ENCODE measurements around the gene TNFRSF8. TPM values are rescaled to one million over a fixed set of nuclear protein-coding genes. Genes with fewer than 3 reads are reported as not detected.

The TNFRSF8 gene
- total RNA-seq, 1 experiment from 2014 or later: 20.8 TPM

GRCh38 chr1:12055259-12055658, 7.8 kb upstream of the TNFRSF8 start:
- no peaks in the 10 kb centered on the region for H3K36me3 Mint-ChIP-seq
- peaks cover 13% of the 10 kb centered on the region for H3K4me1 Mint-ChIP-seq
- CTCF ChIA-PET: interaction anchor here (0.9 to 2.0 kb wide), 2 partner anchors 24 kb away, joined by 3 to 5 read pairs; no protein-coding TSS in a partner anchor
- DNase-seq (ENCODE audit: low spot score) (no peak), ATAC-seq (no peak)
- H3K4me3 Mint-ChIP-seq: no peak overlapping the region
- no peak for TF ChIP-seq RELA (CRISPR knock-in tag; IDR thresholded peaks at IDR 0.05; ENCODE audit: borderline replicate concordance)
- H3K27me3 Mint-ChIP-seq (ENCODE audit: low read depth): peaks cover 8% of the 10 kb centered on the region
- POLR2A ChIA-PET: no interaction called here
- no peak overlapping the region for H3K27ac Mint-ChIP-seq
- peaks cover 10% of the 10 kb centered on the region; the same call in 1 of the 2 replicates for H3K9me3 Mint-ChIP-seq

- no peak for ATAC-seq
- CTCF ChIA-PET: interaction anchor here (1.0 kb wide), 1 partner anchor 23 kb away, joined by 4 read pairs; no protein-coding TSS in a partner anchor
- Mint-ChIP-seq H3K9me3 (peaks cover 10% of the 10 kb centered on the region; the same call in 1 of the 2 replicates), H3K4me1 (peaks cover 13% of the 10 kb centered on the region), H3K36me3 (no peaks in the 10 kb centered on the region), H3K27ac (no peak overlapping the region), H3K4me3 (no peak overlapping the region), H3K27me3 (ENCODE audit: low read depth) (peaks cover 9% of the 10 kb centered on the region)
- POLR2A ChIA-PET: no interaction called here
- no peak for DNase-seq (ENCODE audit: low spot score)
- TF ChIP-seq, protein P1, sequence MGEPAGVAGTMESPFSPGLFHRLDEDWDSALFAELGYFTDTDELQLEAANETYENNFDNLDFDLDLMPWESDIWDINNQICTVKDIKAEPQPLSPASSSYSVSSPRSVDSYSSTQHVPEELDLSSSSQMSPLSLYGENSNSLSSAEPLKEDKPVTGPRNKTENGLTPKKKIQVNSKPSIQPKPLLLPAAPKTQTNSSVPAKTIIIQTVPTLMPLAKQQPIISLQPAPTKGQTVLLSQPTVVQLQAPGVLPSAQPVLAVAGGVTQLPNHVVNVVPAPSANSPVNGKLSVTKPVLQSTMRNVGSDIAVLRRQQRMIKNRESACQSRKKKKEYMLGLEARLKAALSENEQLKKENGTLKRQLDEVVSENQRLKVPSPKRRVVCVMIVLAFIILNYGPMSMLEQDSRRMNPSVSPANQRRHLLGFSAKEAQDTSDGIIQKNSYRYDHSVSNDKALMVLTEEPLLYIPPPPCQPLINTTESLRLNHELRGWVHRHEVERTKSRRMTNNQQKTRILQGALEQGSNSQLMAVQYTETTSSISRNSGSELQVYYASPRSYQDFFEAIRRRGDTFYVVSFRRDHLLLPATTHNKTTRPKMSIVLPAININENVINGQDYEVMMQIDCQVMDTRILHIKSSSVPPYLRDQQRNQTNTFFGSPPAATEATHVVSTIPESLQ (CRISPR knock-in tag; IDR thresholded peaks at IDR 0.05): no peak
- TF ChIP-seq ZNF671 (CRISPR knock-in tag; IDR thresholded peaks at IDR 0.05) (no peak), IRF1 (CRISPR knock-in tag; IDR thresholded peaks at IDR 0.05) (no peak), NFATC4 (CRISPR knock-in tag; IDR thresholded peaks at IDR 0.05) (no peak), NFE2L1 (CRISPR knock-in tag; IDR thresholded peaks at IDR 0.05) (no peak), ZSCAN18 (CRISPR knock-in tag; IDR thresholded peaks at IDR 0.05) (no peak), ZNF232 (CRISPR knock-in tag; IDR thresholded peaks at IDR 0.05) (no peak), NR2C2 (CRISPR knock-in tag; IDR thresholded peaks at IDR 0.05) (no peak), SMAD4 (CRISPR knock-in tag; IDR thresholded peaks at IDR 0.05) (no peak), CREB1 (CRISPR knock-in tag; IDR thresholded peaks at IDR 0.05) (no peak), ESRRA (CRISPR knock-in tag; IDR thresholded peaks at IDR 0.05; ENCODE audit: borderline replicate concordance) (no peak), FOXK1 (CRISPR knock-in tag; IDR thresholded peaks at IDR 0.05) (no peak)
- TF ChIP-seq, protein P2, sequence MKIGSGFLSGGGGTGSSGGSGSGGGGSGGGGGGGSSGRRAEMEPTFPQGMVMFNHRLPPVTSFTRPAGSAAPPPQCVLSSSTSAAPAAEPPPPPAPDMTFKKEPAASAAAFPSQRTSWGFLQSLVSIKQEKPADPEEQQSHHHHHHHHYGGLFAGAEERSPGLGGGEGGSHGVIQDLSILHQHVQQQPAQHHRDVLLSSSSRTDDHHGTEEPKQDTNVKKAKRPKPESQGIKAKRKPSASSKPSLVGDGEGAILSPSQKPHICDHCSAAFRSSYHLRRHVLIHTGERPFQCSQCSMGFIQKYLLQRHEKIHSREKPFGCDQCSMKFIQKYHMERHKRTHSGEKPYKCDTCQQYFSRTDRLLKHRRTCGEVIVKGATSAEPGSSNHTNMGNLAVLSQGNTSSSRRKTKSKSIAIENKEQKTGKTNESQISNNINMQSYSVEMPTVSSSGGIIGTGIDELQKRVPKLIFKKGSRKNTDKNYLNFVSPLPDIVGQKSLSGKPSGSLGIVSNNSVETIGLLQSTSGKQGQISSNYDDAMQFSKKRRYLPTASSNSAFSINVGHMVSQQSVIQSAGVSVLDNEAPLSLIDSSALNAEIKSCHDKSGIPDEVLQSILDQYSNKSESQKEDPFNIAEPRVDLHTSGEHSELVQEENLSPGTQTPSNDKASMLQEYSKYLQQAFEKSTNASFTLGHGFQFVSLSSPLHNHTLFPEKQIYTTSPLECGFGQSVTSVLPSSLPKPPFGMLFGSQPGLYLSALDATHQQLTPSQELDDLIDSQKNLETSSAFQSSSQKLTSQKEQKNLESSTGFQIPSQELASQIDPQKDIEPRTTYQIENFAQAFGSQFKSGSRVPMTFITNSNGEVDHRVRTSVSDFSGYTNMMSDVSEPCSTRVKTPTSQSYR (CRISPR knock-in tag; IDR thresholded peaks at IDR 0.05): no peak
- TF ChIP-seq, protein P3, sequence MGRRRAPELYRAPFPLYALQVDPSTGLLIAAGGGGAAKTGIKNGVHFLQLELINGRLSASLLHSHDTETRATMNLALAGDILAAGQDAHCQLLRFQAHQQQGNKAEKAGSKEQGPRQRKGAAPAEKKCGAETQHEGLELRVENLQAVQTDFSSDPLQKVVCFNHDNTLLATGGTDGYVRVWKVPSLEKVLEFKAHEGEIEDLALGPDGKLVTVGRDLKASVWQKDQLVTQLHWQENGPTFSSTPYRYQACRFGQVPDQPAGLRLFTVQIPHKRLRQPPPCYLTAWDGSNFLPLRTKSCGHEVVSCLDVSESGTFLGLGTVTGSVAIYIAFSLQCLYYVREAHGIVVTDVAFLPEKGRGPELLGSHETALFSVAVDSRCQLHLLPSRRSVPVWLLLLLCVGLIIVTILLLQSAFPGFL (CRISPR knock-in tag; IDR thresholded peaks at IDR 0.05; ENCODE audit: borderline replicate concordance): no peak
- TF ChIP-seq, protein P4, sequence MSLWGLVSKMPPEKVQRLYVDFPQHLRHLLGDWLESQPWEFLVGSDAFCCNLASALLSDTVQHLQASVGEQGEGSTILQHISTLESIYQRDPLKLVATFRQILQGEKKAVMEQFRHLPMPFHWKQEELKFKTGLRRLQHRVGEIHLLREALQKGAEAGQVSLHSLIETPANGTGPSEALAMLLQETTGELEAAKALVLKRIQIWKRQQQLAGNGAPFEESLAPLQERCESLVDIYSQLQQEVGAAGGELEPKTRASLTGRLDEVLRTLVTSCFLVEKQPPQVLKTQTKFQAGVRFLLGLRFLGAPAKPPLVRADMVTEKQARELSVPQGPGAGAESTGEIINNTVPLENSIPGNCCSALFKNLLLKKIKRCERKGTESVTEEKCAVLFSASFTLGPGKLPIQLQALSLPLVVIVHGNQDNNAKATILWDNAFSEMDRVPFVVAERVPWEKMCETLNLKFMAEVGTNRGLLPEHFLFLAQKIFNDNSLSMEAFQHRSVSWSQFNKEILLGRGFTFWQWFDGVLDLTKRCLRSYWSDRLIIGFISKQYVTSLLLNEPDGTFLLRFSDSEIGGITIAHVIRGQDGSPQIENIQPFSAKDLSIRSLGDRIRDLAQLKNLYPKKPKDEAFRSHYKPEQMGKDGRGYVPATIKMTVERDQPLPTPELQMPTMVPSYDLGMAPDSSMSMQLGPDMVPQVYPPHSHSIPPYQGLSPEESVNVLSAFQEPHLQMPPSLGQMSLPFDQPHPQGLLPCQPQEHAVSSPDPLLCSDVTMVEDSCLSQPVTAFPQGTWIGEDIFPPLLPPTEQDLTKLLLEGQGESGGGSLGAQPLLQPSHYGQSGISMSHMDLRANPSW (CRISPR knock-in tag; conservative IDR thresholded peaks at IDR 0.05; ENCODE audit: low read depth): no peak
Observed at GRCh38 chr1:12056331-12056841, 6.7 kb upstream of the TNFRSF8 start.
